GM12873 (cell line): ENCODE measurements around the gene ITGA3.

Experiments used
- TF ChIP-seq, protein P1 (sequence below): IDR thresholded peaks from 2 replicates; pipeline ENCODE4 v1.5.1; 2012; ENCODE audit warnings: low read depth, mild to moderate bottlenecking, moderate library complexity, low read length, control low read depth; ENCODE audit not compliant: insufficient read depth; ENCODE audit errors: missing control alignments

The ITGA3 gene

DNA sequence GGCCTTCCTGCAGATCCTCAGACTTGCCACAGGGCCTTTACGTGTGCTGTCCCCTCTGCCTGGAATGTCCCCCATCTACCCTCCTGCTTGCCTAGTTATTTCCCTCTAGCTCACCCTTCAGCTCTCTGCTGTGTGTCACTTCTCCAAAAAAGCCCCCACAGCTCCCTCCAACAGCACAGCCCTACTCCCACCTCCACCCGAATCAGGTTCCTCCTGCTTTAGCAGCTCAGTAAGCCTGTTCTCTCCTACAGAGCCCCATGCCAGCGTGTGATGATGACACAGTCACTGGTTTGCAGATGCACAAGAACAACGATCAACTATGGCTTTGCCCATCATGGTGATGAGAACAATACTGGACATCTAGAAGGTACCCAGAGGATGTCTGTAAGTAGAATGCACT lies 81.1 kb downstream of the ITGA3 start:
- TF ChIP-seq, protein P1, sequence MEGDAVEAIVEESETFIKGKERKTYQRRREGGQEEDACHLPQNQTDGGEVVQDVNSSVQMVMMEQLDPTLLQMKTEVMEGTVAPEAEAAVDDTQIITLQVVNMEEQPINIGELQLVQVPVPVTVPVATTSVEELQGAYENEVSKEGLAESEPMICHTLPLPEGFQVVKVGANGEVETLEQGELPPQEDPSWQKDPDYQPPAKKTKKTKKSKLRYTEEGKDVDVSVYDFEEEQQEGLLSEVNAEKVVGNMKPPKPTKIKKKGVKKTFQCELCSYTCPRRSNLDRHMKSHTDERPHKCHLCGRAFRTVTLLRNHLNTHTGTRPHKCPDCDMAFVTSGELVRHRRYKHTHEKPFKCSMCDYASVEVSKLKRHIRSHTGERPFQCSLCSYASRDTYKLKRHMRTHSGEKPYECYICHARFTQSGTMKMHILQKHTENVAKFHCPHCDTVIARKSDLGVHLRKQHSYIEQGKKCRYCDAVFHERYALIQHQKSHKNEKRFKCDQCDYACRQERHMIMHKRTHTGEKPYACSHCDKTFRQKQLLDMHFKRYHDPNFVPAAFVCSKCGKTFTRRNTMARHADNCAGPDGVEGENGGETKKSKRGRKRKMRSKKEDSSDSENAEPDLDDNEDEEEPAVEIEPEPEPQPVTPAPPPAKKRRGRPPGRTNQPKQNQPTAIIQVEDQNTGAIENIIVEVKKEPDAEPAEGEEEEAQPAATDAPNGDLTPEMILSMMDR = no peak

DNA sequence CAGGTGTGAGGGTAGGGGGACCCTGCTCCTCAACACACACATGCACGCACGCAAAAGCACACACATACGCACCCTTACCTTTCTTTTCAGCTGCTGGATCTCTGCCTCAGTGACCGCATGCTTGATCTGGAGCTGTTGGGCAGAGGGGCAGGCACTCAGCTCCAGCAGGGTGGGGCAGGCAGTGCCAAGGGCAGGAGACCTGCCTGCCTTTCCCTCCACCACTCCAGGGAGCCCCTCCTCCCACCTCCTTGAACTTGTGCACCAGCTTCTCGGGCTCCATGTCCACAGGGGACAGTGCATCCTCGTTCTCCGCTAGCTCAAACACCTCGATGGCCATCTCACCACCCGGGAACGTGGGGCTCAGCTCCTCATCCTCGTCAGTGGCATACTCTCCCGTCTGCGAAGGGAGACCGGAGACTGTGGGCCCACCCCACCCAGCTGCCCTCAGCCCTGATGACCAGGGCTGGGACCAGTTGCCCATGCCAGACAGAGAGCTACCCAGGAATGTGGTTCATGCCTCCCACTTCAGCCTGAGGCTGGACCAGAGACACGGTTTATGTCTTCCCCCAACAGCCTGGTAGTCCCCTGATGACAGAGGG lies 83.4 kb downstream of the ITGA3 start:
- TF ChIP-seq, protein P1 = no peak
